HG03432 (cell line): ENCODE results near the gene GPR52.

Experiments used
- ATAC-seq: cut with Tn5 transposase; IDR thresholded peaks from one replicate; pipeline ENCODE4 v1.9.1; 2021; ENCODE audit warnings: mild to moderate bottlenecking, moderate library complexity; ENCODE audit not compliant: unreplicated experiment

GPR52 gene

GRCh38 chr1:174465855-174466254, 18.1 kb downstream of the GPR52 start:
- no peak for ATAC-seq

- no peak for ATAC-seq
Measured at GRCh38 chr1:174466607-174467006, 18.8 kb downstream of the GPR52 start.

- ATAC-seq, result no peak
Measured at GRCh38 chr1:174469052-174469451, 21.3 kb downstream of the GPR52 start.

GRCh38 chr1:174469687-174470086, 21.9 kb downstream of the GPR52 start:
- no peak for ATAC-seq

- no peak for ATAC-seq
Measured at GRCh38 chr1:174479281-174479680, 31.5 kb downstream of the GPR52 start.

GRCh38 chr1:174480324-174480723, 32.6 kb downstream of the GPR52 start:
- no peak for ATAC-seq

- no peak for ATAC-seq
Measured at GRCh38 chr1:174491606-174492005, 43.8 kb downstream of the GPR52 start.

- no peak for ATAC-seq
Measured at GRCh38 chr1:174497478-174497877, 49.7 kb downstream of the GPR52 start.
